Adrenal gland (tissue), 5 donors: ENCODE results near the gene GRAMD1A.

Experiments used
- CTCF ChIP-seq, 6 experiments: fragments of 450-650 bp in 4 of 6; fragments of 200-600 bp in 2 of 6; sonication (generic) in 1 of 6; IDR thresholded peaks; 1 replicate in 5 of 6; 2 replicates in 1 of 6; pipeline versions ENCODE4 v1.5.1 to v1.8.0; 2016 to 2021; ENCODE audit warnings: antibody characterized with exemption in 6 of 6, mild to moderate bottlenecking in 2 of 6, moderate library complexity in 1 of 6
- POLR2A ChIP-seq, 2 donors: fragments of 450-650 bp; IDR thresholded peaks; one replicate each; pipeline ENCODE4 v1.6.1; 2017; ENCODE audit warnings: antibody characterized with exemption in 2 of 2, mild to moderate bottlenecking in 2 of 2, moderate library complexity in 1 of 2
- donor health status: DM: no; HTN: no; CAD: no.

- no peak for TF ChIP-seq CTCF (IDR thresholded peaks at IDR 0.05)
- no peak for TF ChIP-seq POLR2A (IDR thresholded peaks at IDR 0.05)
These were observed 37.8 kb downstream of the GRAMD1A start for GRCh38 chr19:35037716-35038622.
